NCI-H1436 treated with DMSO at 0.1 percent for 48 hours (cell line): ENCODE measurements around the gene MRPL11.
"Not testable (repeated sequence)": the region's sequence is repeated elsewhere in the genome, so short reads cannot be mapped to it uniquely, and the experiment has no call there.

Source experiments
- DNase-seq: peaks from one replicate; lab custom pipeline; 2025; lab: John Stamatoyannopoulos, UW

MRPL11 gene

GRCh38 chr11:66467034-66467659, 28.5 kb upstream of the MRPL11 start:
- no peak for DNase-seq

GRCh38 chr11:66466225-66467033, 27.8 kb upstream of the MRPL11 start, which contains the start of gene PELI3:
PELI3 (plus strand) TSS chr11:66466905; CDS start chr11:66468129, 1,224 bp downstream.
- peak; percentile 24 for DNase-seq

GRCh38 chr11:66465373-66466224, 27.0 kb upstream of the MRPL11 start:
- DNase-seq, result no peak

- DNase-seq, result no peak
Measured at GRCh38 chr11:66464916-66465315, 26.3 kb upstream of the MRPL11 start.

- not testable (repeated sequence) for DNase-seq
Measured at GRCh38 chr11:66464116-66464515, 25.5 kb upstream of the MRPL11 start.

GRCh38 chr11:66462911-66463310, 24.3 kb upstream of the MRPL11 start:
- DNase-seq, result no peak

- DNase-seq, result no peak
Measured at GRCh38 chr11:66462010-66462409, 23.4 kb upstream of the MRPL11 start.

GRCh38 chr11:66459138-66459778, 20.6 kb upstream of the MRPL11 start:
- DNase-seq, result no peak

- no peak for DNase-seq
Measured at GRCh38 chr11:66457826-66458225, 19.2 kb upstream of the MRPL11 start.

GRCh38 chr11:66454828-66455227, 16.2 kb upstream of the MRPL11 start:
- DNase-seq, result no peak

GRCh38 chr11:66454247-66454646, 15.6 kb upstream of the MRPL11 start:
- no peak for DNase-seq

GRCh38 chr11:66451663-66452062, 13.0 kb upstream of the MRPL11 start:
- no peak for DNase-seq

GRCh38 chr11:66450560-66450959, 11.9 kb upstream of the MRPL11 start:
- DNase-seq, result no peak

GRCh38 chr11:66448523-66448922, 9.9 kb upstream of the MRPL11 start:
- no peak for DNase-seq

- no peak for DNase-seq
Measured at GRCh38 chr11:66447012-66447411, 8.4 kb upstream of the MRPL11 start.

- DNase-seq, result no peak
Measured at GRCh38 chr11:66443602-66444001, 5.0 kb upstream of the MRPL11 start.

- not testable (repeated sequence) for DNase-seq
Measured at GRCh38 chr11:66440940-66441282, 2.3 kb upstream of the MRPL11 start.

GRCh38 chr11:66440101-66440939, 1.7 kb upstream of the MRPL11 start:
- not testable (repeated sequence) for DNase-seq

GRCh38 chr11:66437979-66438503, 607 bp downstream of the MRPL11 start:
- no peak for DNase-seq

GRCh38 chr11:66432597-66432996, 6.1 kb downstream of the MRPL11 start:
- DNase-seq, result no peak

- not testable (repeated sequence) for DNase-seq
Measured at GRCh38 chr11:66431871-66432329, 6.7 kb downstream of the MRPL11 start.
